HG02885 (cell line): ENCODE results near the gene OR2K2.
"Not testable (repeated sequence)": the region's sequence is repeated elsewhere in the genome, so short reads cannot be mapped to it uniquely, and the experiment has no call there.

Source experiments
- ATAC-seq: cut with Tn5 transposase; IDR thresholded peaks from one replicate; pipeline ENCODE4 v1.9.1; 2021; ENCODE audit warnings: mild to moderate bottlenecking; ENCODE audit not compliant: unreplicated experiment, poor library complexity

OR2K2 gene

DNA sequence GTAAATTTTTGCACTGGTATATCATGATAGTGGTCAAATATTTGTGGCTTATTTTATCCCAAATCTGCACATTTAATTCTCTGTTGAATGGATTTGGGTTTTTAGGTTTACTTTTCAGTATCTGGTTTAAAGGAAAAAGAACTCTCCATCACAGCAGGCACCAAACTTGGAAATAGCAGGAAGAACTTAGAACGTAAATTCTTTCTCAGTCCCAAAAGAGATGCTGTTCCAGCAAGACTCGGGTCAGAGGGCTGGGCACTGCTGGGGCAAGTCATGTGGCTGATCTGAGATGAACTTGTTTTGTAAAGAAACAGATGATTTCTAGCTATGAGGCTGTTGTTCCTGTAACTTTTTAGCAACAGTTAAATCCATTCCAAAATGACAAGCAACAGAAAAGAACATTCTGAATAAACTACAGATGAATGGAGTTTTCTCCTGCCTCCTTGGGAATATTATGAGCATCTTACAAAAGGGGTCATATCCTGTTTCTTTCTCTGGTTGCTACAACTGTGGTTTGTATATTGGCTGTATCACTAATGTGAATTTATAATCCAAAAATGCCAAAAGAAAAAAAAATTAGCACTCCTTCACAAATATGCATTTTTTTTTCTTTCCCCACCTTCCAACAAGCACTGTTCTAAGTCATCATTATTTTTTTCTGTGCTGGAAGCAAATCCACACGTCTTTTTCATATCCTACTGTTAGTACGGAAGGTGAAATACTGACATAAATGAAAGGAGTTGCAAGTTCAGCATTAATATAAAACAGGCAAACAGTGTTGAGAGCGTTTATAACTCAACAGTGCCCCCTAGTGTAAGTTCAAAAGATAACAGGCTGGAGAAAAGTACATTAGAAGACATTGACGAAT lies 31.1 kb downstream of the OR2K2 start:
- peak; percentile 47 for ATAC-seq

GRCh38 chr9:111298111-111298510 lies 31.9 kb downstream of the OR2K2 start:
- ATAC-seq: no peak

DNA sequence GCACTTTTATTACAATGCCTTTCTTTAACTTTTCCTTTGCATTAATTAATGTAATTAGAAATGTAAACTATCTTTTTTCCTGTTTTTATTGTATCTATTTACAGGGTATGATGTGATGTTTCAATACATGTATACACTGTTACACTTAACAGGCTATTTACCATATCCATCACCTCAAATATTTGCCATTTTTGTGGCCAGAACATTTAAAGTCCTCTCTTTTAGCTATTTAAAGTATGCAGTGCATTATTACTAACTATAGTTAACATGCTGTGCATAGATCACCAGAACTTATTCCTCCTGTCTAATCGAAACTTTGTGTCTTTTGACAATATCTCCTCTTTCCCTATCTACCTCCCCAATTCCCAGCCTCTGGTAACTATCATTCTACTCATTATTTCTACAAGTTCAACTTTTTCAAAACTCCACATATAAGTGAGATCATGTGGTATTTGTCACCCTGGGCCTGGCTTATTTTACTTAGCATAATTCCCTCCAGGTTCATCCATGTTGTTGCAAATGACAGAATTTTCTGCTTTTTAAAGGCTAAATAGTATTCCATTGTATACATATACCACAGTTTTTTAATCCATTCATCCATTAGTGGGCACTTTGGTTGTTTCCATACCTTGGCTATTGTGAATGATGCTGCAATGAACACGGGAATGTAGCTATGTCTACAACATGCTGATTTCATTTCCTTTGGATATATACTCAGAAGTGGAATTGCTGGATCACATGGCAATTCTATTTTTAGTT lies 32.8 kb downstream of the OR2K2 start:
- ATAC-seq: no peak

- no peak for ATAC-seq
Observed at GRCh38 chr9:111294691-111295451, 35.2 kb downstream of the OR2K2 start.

DNA sequence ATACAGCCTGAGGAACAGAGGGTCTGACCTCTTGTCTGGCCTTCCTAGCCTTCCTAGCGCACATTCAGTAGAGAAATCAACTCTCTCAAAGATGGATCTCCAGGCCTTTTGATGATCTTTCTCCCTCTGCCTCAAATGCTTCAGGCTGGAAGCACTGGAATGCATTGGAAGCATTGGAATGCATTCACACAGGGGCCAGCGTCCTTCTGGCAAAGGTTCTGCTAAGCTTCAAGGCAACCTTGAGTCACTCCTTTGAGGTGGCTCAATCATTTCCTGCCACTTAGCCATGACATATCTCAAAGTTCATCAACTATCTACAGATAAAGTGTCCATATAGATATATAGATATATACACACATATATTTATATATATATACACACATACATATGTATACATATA lies 42.9 kb downstream of the OR2K2 start:
- ATAC-seq: no peak

DNA sequence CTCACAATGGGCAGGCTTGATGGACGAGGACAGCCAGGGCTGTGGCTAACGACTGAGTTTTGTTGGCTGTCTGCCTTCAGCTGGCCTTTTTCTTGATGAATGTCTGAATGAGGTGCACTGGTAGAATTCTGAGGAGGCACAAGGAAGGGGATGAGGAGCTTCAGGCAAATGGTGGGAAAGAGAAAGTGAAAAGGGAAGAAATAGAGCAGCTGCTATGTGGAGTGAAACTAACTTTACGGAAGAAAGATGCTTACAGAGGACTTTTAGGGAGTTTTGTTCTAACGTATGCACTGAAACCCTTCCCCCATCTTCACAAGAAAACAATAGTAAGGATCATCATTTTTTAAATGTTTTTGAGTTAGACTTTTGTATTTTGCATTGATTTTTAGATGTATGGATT lies 45.3 kb downstream of the OR2K2 start:
- ATAC-seq: no peak

GRCh38 chr9:111282845-111283244 lies 47.2 kb downstream of the OR2K2 start:
- ATAC-seq: no peak

GRCh38 chr9:111280795-111281194 lies 49.2 kb downstream of the OR2K2 start:
- ATAC-seq: not testable (repeated sequence)
